ENCODE results near the gene LITAFD. TPM values are rescaled to one million over a fixed set of nuclear protein-coding genes. Genes with fewer than 3 reads are reported as not detected.

LITAFD gene
- total and polyA plus RNA-seq, 12 donors: not detected

DNA sequence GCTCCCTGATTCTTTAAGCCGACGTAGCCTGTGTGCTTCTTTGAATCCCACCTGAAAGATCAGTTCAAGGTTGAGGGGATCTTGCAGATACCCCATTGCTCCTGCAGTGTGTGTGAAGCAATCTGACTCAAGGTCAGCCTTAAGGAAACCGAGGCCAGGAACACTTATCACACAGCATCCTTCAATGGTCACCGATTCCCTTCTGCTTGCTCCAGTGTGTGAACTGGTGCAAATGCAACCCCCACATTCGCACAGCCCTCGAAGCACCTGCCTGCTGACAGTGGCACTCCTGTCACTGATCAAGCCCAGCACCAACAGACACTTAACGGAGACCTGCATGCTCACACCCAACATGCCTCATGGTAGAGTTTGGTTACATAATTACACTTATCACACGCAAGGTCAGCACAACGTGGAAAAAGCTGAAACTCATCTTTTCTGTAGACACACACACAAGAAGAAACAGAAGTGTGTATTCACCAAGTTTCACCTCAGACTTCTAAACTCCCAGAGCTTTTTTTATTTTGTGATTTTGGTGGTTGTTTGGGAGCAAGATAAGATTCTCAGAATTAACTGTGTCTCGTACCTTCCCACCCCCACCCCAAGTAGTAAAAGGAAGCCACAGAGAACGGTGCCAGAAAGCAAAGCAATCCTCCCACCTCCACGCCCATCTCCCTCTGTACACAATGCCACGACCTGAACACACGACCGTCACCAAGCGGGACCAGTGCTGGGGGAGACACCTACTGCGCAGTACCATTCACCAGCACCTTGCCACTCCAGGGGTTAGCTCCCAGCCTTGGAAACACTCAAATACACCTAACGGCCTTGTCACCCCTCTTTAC lies 37.2 kb downstream of the LITAFD start:
- peak overlapping the region in 1 of 5 donors; percentile 12 for H3K27ac ChIP-seq
- H3K27me3 ChIP-seq: no peaks in the 10 kb centered on the region
- H3K4me3 ChIP-seq: no peak overlapping the region
- no peaks in the 10 kb centered on the region for H3K9me3 ChIP-seq (replicated peaks in 1 of 3)
- TF ChIP-seq, protein P1, sequence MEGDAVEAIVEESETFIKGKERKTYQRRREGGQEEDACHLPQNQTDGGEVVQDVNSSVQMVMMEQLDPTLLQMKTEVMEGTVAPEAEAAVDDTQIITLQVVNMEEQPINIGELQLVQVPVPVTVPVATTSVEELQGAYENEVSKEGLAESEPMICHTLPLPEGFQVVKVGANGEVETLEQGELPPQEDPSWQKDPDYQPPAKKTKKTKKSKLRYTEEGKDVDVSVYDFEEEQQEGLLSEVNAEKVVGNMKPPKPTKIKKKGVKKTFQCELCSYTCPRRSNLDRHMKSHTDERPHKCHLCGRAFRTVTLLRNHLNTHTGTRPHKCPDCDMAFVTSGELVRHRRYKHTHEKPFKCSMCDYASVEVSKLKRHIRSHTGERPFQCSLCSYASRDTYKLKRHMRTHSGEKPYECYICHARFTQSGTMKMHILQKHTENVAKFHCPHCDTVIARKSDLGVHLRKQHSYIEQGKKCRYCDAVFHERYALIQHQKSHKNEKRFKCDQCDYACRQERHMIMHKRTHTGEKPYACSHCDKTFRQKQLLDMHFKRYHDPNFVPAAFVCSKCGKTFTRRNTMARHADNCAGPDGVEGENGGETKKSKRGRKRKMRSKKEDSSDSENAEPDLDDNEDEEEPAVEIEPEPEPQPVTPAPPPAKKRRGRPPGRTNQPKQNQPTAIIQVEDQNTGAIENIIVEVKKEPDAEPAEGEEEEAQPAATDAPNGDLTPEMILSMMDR (IDR thresholded peaks at IDR 0.05): no peak
- TF ChIP-seq POLR2A (IDR thresholded peaks at IDR 0.05): no peak
- intact Hi-C loops (cut with DNase I): no loop called here
- H3K4me1 ChIP-seq (replicated peaks in 1 of 2): peaks cover 4 to 31% of the 10 kb centered on the region in 2 donors
- 70 to 73% (median 71%) methylated on average over 17 to 18 of the region's 18 CpGs for WGBS, 4 donors
- H3K36me3 ChIP-seq (replicated peaks in 1 of 2): peaks cover 0 to 68% of the 10 kb centered on the region in 2 donors
- DNase-seq: no peak

DNA sequence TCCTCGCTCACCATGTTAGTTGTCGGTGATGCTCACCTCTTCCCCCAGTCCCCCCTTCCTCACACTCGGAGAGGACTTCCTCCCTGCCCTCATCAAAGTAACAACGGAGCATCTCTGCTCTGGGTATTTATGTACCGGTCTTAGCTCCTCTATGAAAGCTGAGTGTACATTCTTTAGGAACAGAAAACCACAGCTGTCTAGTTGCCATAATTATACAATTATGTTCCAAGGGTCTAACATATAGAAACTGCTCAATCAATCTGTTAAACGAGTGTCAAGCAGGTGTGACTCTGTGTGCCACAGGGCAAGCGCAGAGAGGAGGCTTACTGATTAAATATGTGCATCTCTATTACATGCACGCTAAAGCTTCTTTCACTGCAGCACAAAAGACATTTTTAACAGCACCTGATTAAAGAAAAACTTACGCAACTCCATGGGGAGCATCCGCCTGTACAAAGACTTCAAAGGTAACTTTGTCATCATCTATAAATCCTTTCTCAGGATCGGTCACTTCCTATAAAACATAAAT lies 37.8 kb downstream of the LITAFD start:
- TF ChIP-seq POLR2A (IDR thresholded peaks at IDR 0.05): no peak
- TF ChIP-seq, protein P1 (IDR thresholded peaks at IDR 0.05): no peak
- intact Hi-C loops (cut with DNase I): no loop called here

DNA sequence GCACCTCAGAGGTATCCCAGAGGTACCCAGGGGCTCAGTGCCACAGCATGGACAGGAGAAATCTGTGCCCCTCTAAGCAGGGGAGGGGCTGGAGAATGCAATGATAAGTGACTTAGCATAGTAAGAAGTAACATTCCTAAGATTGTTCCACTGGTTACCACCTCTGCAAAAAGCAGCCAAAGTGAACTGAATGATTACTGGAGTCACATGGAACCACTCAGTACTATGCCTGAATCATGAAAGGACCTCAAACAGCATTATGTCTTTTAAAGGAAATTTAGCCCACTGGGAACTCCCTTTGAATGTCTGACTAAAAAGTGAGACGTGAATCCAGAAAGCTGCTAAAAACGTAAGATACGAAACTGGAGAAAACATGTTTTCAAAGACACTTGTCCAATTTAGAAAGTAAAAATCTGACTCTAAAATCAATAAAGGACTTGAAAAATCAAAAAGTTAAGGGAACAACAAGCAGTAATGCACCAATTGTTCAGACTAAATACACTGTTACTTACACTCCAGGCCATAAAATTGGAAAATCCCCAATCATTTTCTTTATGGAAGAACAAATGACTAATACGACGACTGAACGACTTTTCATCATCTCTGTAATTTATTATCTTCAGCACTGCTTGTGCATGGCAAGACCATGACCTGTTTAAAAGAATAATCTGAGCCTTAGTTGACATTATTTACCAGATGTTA lies 38.6 kb downstream of the LITAFD start:
- Histone ChIP-seq H3K36me3 (replicated peaks in 1 of 2) (peaks cover 0 to 54% of the 10 kb centered on the region in 2 donors), H3K4me3 (no peak overlapping the region), H3K4me1 (replicated peaks in 1 of 2) (peaks cover 4 to 36% of the 10 kb centered on the region in 2 donors), H3K27ac (peak overlapping the region in 4 of 5 donors; percentile 10 to 52 (median 34)), H3K27me3 (no peaks in the 10 kb centered on the region), H3K9me3 (replicated peaks in 1 of 3) (no peaks in the 10 kb centered on the region)
- WGBS, 4 donors: 42 to 58% (median 46%) methylated on average over 6 of the region's 6 CpGs
- no peak for DNase-seq
- intact Hi-C loops (cut with DNase I): no loop called here
- TF ChIP-seq, protein P1 (IDR thresholded peaks at IDR 0.05): no peak
- TF ChIP-seq POLR2A (IDR thresholded peaks at IDR 0.05): no peak

More for the DNA sequence above, 37.8 kb downstream of the LITAFD start:
- Histone ChIP-seq H3K4me3 (no peak overlapping the region), H3K9me3 (replicated peaks in 1 of 3) (no peaks in the 10 kb centered on the region), H3K4me1 (replicated peaks in 1 of 2) (peaks cover 4 to 36% of the 10 kb centered on the region in 2 donors), H3K36me3 (replicated peaks in 1 of 2) (peaks cover 0 to 62% of the 10 kb centered on the region in 2 donors), H3K27me3 (no peaks in the 10 kb centered on the region), H3K27ac (peak overlapping the region in 2 of 5 donors; percentile 12 to 32)
- WGBS, 4 donors: 84 to 91% (median 85%) methylated on average over 11 of the region's 11 CpGs
- no peak for DNase-seq

DNA sequence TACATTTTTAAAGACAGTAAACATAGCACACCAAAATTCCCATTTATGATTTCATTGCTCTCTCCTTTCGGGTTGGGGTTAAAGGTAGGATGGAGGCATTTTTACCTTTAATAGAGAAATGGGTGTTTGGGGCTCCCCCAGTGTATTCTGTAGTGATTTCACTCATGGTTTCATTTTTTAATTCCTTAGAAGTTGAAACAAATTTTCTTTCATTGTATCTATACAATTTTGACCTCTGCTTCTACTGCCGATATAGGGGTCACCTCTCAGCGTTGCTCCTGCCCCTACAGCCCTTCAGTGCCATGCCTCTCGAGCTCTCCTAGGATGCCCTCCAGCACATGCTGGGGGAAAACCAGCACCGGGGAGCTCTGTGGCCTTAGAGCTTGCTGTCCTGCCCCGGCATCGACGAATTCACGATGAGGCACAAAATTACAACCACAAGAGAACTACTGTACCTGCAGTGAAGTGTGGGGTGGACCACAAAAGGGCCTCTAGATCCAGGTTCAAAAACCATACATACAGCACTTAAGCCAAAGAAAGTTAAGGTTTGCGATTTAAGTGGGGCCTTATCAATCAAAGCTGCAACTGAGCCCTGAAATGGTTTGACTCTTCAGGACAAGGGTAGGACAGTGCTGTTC lies 39.3 kb downstream of the LITAFD start:
- no peak for TF ChIP-seq POLR2A (IDR thresholded peaks at IDR 0.05)
- TF ChIP-seq, protein P1 (IDR thresholded peaks at IDR 0.05): no peak
- no peak for DNase-seq
- Histone ChIP-seq H3K27me3 (no peaks in the 10 kb centered on the region), H3K36me3 (replicated peaks in 1 of 2) (peaks cover 0 to 49% of the 10 kb centered on the region in 2 donors), H3K4me3 (no peak overlapping the region), H3K4me1 (replicated peaks in 1 of 2) (peaks cover 4 to 36% of the 10 kb centered on the region in 2 donors), H3K27ac (peak overlapping the region in 2 of 5 donors; percentile 16 to 32), H3K9me3 (replicated peaks in 1 of 3) (no peaks in the 10 kb centered on the region)
- WGBS, 4 donors: 87 to 90% (median 88%) methylated on average over 10 of the region's 10 CpGs
- intact Hi-C loops (cut with DNase I): no loop called here

Measured in adrenal gland (tissue), 12 donors.